A549 (cell line): ENCODE results near the gene GPATCH8. TPM values are rescaled to one million over a fixed set of nuclear protein-coding genes. Genes with fewer than 3 reads are reported as not detected.

Experiments
- ATAC-seq, 2 experiments: fragments of 200-7000 bp in 1 of 2; fragments of >200 bp in 1 of 2; cut with Nextera tagmentation in 1 of 2; cut with Tn5 transposase in 1 of 2; 3 replicates each; pipeline versions ENCODE4 v1.8.0 to v1.9.1; 2018 to 2020; ENCODE audit warnings: mild to moderate bottlenecking in 1 of 2, moderate library complexity in 1 of 2
- CTCF ChIA-PET: fragments of 300-600 bp; sonication (Branson Sonifier 250); formaldehyde crosslinking; extraction: SDS; loops from one replicate; lab custom pipeline; 2021; ENCODE audit warnings: antibody characterized with exemption, inconsistent platforms; lab: Yijun Ruan, JAX
- POLR2A ChIA-PET: fragments of 350-600 bp; formaldehyde crosslinking; extraction: SDS; loops from one replicate; lab custom pipeline; 2021; ENCODE audit warnings: antibody characterized with exemption, inconsistent platforms; lab: Yijun Ruan, JAX
- DNase-seq, 2 experiments: peaks; one replicate each; pipeline versions ENCODE4 v3.0.0 to v3.0.0-alpha.2; 2011 to 2016; ENCODE audit warnings: low read depth in 1 of 2, low spot score in 1 of 2
- FAIRE-seq: peaks from 2 replicates; lab custom pipeline; 2011; peaks lifted over from hg19 to GRCh38; lab: Jason Lieb, UNC
- H3K27ac ChIP-seq, 2 experiments: fragments of >200 bp; sonication (Bioruptor Twin); formaldehyde crosslinking; 3 replicates each; pipeline ENCODE4 v1.5.1; 2016 to 2017
- H3K4me1 ChIP-seq: fragments of >200 bp; sonication (Bioruptor Twin); formaldehyde crosslinking; 3 replicates; pipeline ENCODE4 v1.6.1; 2016
- H3K4me2 ChIP-seq: fragments of >200 bp; sonication (Bioruptor Twin); formaldehyde crosslinking; 3 replicates; pipeline ENCODE4 v1.6.1; 2016
- H3K4me3 ChIP-seq: fragments of >200 bp; sonication (Bioruptor Twin); formaldehyde crosslinking; 3 replicates; pipeline ENCODE4 v1.5.1; 2016
- H3K9me3 ChIP-seq: fragments of >200 bp; sonication (Bioruptor Twin); formaldehyde crosslinking; 3 replicates; pipeline ENCODE4 v1.6.1; 2016
- ATOH8 ChIP-seq: fragments of 250-450 bp; sonication (Bioruptor Pico); IDR thresholded peaks from 2 replicates; pipeline ENCODE4 v1.5.0; 2020; ENCODE audit warnings: low read depth, mild to moderate bottlenecking, moderate library complexity
- BHLHE40 ChIP-seq: IDR thresholded peaks from 2 replicates; pipeline ENCODE4 v1.6.1; 2012; ENCODE audit warnings: low read depth, low read length, inconsistent platforms
- EHMT2 ChIP-seq: fragments of 200-600 bp; sonication (generic); IDR thresholded peaks from 2 replicates; pipeline ENCODE4 v1.6.1; 2016; ENCODE audit warnings: antibody characterized with exemption, low read depth, mild to moderate bottlenecking, moderate library complexity
- EP300 ChIP-seq, 2 experiments: fragments of >200 bp; sonication (Bioruptor Twin); formaldehyde crosslinking; IDR thresholded peaks; 2 replicates in 1 of 2; 3 replicates in 1 of 2; pipeline ENCODE4 v1.6.1; 2016 to 2017
- FOSB ChIP-seq: fragments of 250-450 bp; sonication (Bioruptor Pico); IDR thresholded peaks from 2 replicates; pipeline ENCODE4 v1.5.0; 2020; ENCODE audit warnings: mild to moderate bottlenecking, moderate library complexity
- FOXS1 ChIP-seq: fragments of 250-450 bp; sonication (Bioruptor Pico); IDR thresholded peaks from 2 replicates; pipeline ENCODE4 v1.5.0; 2020; ENCODE audit warnings: mild to moderate bottlenecking, moderate library complexity
- GATA3 ChIP-seq: IDR thresholded peaks from 2 replicates; pipeline ENCODE4 v1.6.1; 2012; ENCODE audit warnings: borderline replicate concordance
- HDAC2 ChIP-seq: fragments of 200-600 bp; sonication (generic); IDR thresholded peaks from 2 replicates; pipeline ENCODE4 v1.6.1; 2016
- HEYL ChIP-seq: fragments of 250-450 bp; sonication (Bioruptor Pico); IDR thresholded peaks from 2 replicates; pipeline ENCODE4 v1.8.0; 2021; ENCODE audit warnings: mild to moderate bottlenecking, moderate library complexity
- HOXB13 ChIP-seq: fragments of 250-450 bp; sonication (Bioruptor Pico); IDR thresholded peaks from 2 replicates; pipeline ENCODE4 v1.5.0; 2020; ENCODE audit warnings: low read depth, mild to moderate bottlenecking, moderate library complexity
- JUN ChIP-seq, 2 experiments: fragments of >200 bp; sonication (Bioruptor Twin); formaldehyde crosslinking; IDR thresholded peaks; 2 replicates in 1 of 2; 3 replicates in 1 of 2; pipeline ENCODE4 v1.6.1; 2016 to 2017
- JUNB ChIP-seq: fragments of >200 bp; sonication (Bioruptor Twin); formaldehyde crosslinking; IDR thresholded peaks from 2 replicates; pipeline ENCODE4 v1.6.1; 2016
- MAFK ChIP-seq: fragments of 450-650 bp; IDR thresholded peaks from 2 replicates; pipeline ENCODE4 v1.6.1; 2014; ENCODE audit not compliant: partially characterized antibody
- NFE2L2 ChIP-seq: fragments of 150-350 bp; conservative IDR thresholded peaks from 2 replicates; pipeline ENCODE4 v1.6.1; 2014; ENCODE audit warnings: low read length
- PHF8 ChIP-seq: fragments of 200-600 bp; sonication (generic); IDR thresholded peaks from 2 replicates; pipeline ENCODE4 v1.6.1; 2016; ENCODE audit warnings: low read depth, mild to moderate bottlenecking, antibody characterized with exemption, moderate library complexity, borderline replicate concordance
- POLR2A ChIP-seq: IDR thresholded peaks from 2 replicates; pipeline ENCODE4 v1.6.1; 2012; ENCODE audit warnings: mild to moderate bottlenecking, low read length
- POLR2AphosphoS2 ChIP-seq: conservative IDR thresholded peaks from 2 replicates; pipeline ENCODE4 v1.6.1; 2012; ENCODE audit warnings: low read length, improper control_type of control experiment, inconsistent platforms
- RARB ChIP-seq: fragments of 250-450 bp; sonication (Bioruptor Pico); IDR thresholded peaks from 2 replicates; pipeline ENCODE4 v1.8.0; 2021; ENCODE audit warnings: mild to moderate bottlenecking, moderate library complexity
- RNF2 ChIP-seq: fragments of 200-600 bp; sonication (generic); IDR thresholded peaks from 2 replicates; pipeline ENCODE4 v1.6.1; 2016; ENCODE audit warnings: low read depth, mild to moderate bottlenecking, antibody characterized with exemption, moderate library complexity, borderline replicate concordance
- SMC3 ChIP-seq: fragments of >200 bp; sonication (Bioruptor Twin); formaldehyde crosslinking; IDR thresholded peaks from 3 replicates; pipeline ENCODE4 v1.6.1; 2018; ENCODE audit warnings: inconsistent platforms
- ZNF302 ChIP-seq: fragments of 250-450 bp; sonication (Bioruptor Pico); IDR thresholded peaks from 2 replicates; pipeline ENCODE4 v1.9.0; 2021; ENCODE audit warnings: inconsistent platforms, mild to moderate bottlenecking, moderate library complexity
- WGBS: methylation state at CpG from one replicate; pipeline ENCODE4 v1.1.6; 2017; ENCODE audit errors: missing lambda C conversion rate; 5-methylcytosine and 5-hydroxymethylcytosine counted together
- polyA plus RNA-seq, 4 experiments: library from polyadenylated mRNA; depleted of rRNA in 3 of 4; stranded (reverse); fragments of >200 nt; fragmentation: RNase III in 1 of 4; extraction: RNeasy Plus Mini Kit Qiagen cat#74134 plus additional on column Dnase treatment in 1 of 4; gene quantifications; 2 replicates in 3 of 4; 3 replicates in 1 of 4; pipeline ENCODE4 v1.2.3, GENCODE V29; 2011 to 2017
- TF ChIP-seq, protein P1 (sequence below): IDR thresholded peaks from 2 replicates; pipeline ENCODE4 v1.6.1; 2012; ENCODE audit warnings: low read depth, borderline replicate concordance
- TF ChIP-seq, protein P2 (sequence below): fragments of >200 bp; sonication (Bioruptor Twin); formaldehyde crosslinking; IDR thresholded peaks from 2 replicates; pipeline ENCODE4 v1.6.1; 2016
- TF ChIP-seq, protein P3 (sequence below): IDR thresholded peaks from 2 replicates; pipeline ENCODE4 v1.6.1; 2012
- TF ChIP-seq, protein P4 (sequence below): fragments of 200-600 bp; sonication (generic); IDR thresholded peaks from 2 replicates; pipeline ENCODE4 v1.6.1; 2016; ENCODE audit warnings: antibody characterized with exemption, mild to moderate bottlenecking, moderate library complexity
- TF ChIP-seq, protein P5 (sequence below): fragments of 150-350 bp; IDR thresholded peaks from 2 replicates; pipeline ENCODE4 v1.6.1; 2014; ENCODE audit warnings: low read depth, mild to moderate bottlenecking, low read length

Gene GPATCH8
- polyA plus RNA-seq, 2 of the 4 experiments (the other 2 are of a cell fraction) = 21.7 to 27.3 TPM

DNA sequence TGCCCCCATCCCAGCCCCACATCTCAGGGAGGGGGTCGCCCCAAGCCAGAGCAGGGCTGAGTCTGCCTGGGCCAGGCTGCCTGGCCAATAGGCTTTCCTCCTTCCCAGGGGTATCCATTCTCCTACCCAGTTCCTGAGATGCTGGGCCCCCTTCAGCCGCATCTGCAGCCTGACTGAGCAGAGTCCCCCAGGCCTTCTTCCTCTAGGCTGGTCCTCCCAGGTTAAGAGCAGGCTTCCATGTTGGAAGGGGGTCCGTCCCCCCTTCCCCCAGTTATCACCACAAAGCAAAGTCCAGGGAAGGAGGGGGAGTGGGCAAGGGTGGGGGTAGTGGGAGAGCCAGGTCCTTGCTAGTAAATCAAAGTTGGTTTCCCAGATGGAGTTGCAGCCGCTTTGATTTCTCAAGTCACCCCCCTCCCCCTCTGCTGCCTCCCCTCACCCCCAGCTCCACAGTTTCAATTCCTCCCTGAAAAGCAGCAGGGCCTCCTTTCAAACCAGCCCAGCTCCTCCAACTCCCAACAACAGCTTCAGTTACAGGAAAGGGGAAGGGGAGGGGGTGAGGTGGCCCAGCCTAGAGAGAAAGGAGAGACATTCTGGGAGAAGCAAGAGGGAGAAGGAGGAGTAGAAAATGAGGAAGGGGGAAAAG, 44.5 kb upstream of the GPATCH8 start:
- TF ChIP-seq POLR2AphosphoS2 (no peak), HEYL (no peak), NFE2L2 (no peak), FOSB (no peak), FOXS1 (CRISPR knock-in tag) (no peak), PHF8 (no peak), ZNF302 (no peak), RNF2 (no peak), JUNB (no peak)
- TF ChIP-seq, protein P1, sequence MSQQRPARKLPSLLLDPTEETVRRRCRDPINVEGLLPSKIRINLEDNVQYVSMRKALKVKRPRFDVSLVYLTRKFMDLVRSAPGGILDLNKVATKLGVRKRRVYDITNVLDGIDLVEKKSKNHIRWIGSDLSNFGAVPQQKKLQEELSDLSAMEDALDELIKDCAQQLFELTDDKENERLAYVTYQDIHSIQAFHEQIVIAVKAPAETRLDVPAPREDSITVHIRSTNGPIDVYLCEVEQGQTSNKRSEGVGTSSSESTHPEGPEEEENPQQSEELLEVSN = no peak
- TF ChIP-seq, protein P2, sequence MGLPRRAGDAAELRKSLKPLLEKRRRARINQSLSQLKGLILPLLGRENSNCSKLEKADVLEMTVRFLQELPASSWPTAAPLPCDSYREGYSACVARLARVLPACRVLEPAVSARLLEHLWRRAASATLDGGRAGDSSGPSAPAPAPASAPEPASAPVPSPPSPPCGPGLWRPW = no peak
- ChIA-PET POLR2A (no interaction called here), CTCF (interaction anchor here (1.0 to 8.7 kb wide), 4 partner anchors 14 to 184 kb away, joined by 3 to 145 read pairs (median 9); partner anchors contain the start of genes FAM171A2 and MEIOC)
- Histone ChIP-seq H3K27ac (peak overlapping the region; percentile 93 to 94), H3K4me2 (peak overlapping the region; percentile 41; the same call in 2 of the 3 replicates), H3K4me1 (peaks cover 70% of the 10 kb centered on the region), H3K4me3 (no peak overlapping the region), H3K9me3 (peaks cover 14% of the 10 kb centered on the region)
- FAIRE-seq (no peak), ATAC-seq (no peak), DNase-seq (no peak)
- WGBS = 85% methylated on average over 4 of the region's 4 CpGs

DNA sequence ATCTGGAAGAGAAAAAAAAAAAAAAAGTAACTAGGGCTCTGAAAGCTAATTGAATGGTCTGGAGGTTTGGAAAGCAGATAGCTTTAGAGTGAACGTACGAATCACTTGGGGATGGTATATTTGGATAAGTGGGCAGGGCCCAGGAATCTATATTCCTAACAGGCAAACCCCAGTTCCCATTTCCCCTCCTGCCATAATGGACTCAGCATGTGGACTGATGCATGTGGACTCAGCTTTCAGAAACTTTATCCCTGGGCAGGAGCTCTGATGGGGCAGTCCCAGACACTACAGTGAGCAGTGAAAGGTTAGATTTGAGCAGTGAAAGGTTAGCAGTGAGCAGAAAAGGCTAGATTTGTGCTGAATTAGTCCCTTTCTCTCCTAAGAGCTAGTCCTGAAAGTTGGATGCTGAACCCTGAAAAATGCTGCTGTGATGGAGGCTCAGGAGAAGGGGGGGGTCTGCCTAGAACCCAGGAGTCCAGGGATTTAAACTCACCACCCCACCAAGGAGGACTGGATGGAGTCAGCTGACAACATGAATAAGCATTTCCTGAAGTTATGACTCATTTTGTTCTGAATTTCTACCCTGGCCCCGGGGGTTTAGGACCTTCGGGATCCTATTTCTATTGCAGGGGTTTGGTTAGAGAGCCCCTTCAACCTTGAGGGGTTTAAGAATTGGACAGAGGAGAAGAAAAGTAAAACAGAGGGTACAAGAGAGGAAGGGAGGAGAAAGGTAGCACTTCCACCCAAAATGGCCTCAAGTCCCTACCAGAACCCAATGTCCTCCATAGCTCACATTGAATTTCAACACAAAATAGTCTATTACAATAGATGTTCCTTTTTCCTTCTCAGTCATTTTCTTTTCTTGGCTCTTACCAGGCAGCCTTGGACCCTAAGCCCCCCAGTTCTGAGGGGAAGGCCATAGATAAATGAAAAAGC, 43.7 kb upstream of the GPATCH8 start:
- 26% methylated on average over 4 of the region's 4 CpGs for WGBS
- Histone ChIP-seq H3K4me1 (peaks cover 70% of the 10 kb centered on the region), H3K27ac (peak overlapping the region; percentile 93 to 94), H3K9me3 (peaks cover 14% of the 10 kb centered on the region), H3K4me3 (no peak overlapping the region), H3K4me2 (peak overlapping the region; percentile 41)
- POLR2A ChIA-PET = no interaction called here
- DNase-seq (peak in 1 of 2 experiments; percentile 58), FAIRE-seq (peak; percentile 72), ATAC-seq (no peak)
- CTCF ChIA-PET = interaction anchor here (0.5 to 8.7 kb wide), 7 partner anchors 8 to 1451 kb away, joined by 3 to 145 read pairs (median 4); partner anchors contain the start of gene MEIOC
- TF ChIP-seq FOXS1 (CRISPR knock-in tag) (0 out of 2 replicates have a peak, but pooled peaks have one; percentile 30), RARB (CRISPR knock-in tag) (no peak), GATA3 (no peak), HEYL (no peak), EHMT2 (no peak), ATOH8 (no peak), HOXB13 (0 out of 2 replicates have a peak, but pooled peaks have one; percentile 29), SMC3 (no peak), BHLHE40 (no peak), JUN (IDR thresholded peaks at IDR 0.05) (no peak), ZNF302 (no peak), EP300 (IDR thresholded peaks at IDR 0.05) (no peak), HDAC2 (no peak), MAFK (peak; percentile 43), JUNB (peak; percentile 41; the same call in 1 of the 2 replicates), FOSB (no peak), POLR2A (no peak)
- TF ChIP-seq, protein P3, sequence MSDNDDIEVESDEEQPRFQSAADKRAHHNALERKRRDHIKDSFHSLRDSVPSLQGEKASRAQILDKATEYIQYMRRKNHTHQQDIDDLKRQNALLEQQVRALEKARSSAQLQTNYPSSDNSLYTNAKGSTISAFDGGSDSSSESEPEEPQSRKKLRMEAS = peak; percentile 35; the same call in 1 of the 2 replicates
- TF ChIP-seq, protein P4, sequence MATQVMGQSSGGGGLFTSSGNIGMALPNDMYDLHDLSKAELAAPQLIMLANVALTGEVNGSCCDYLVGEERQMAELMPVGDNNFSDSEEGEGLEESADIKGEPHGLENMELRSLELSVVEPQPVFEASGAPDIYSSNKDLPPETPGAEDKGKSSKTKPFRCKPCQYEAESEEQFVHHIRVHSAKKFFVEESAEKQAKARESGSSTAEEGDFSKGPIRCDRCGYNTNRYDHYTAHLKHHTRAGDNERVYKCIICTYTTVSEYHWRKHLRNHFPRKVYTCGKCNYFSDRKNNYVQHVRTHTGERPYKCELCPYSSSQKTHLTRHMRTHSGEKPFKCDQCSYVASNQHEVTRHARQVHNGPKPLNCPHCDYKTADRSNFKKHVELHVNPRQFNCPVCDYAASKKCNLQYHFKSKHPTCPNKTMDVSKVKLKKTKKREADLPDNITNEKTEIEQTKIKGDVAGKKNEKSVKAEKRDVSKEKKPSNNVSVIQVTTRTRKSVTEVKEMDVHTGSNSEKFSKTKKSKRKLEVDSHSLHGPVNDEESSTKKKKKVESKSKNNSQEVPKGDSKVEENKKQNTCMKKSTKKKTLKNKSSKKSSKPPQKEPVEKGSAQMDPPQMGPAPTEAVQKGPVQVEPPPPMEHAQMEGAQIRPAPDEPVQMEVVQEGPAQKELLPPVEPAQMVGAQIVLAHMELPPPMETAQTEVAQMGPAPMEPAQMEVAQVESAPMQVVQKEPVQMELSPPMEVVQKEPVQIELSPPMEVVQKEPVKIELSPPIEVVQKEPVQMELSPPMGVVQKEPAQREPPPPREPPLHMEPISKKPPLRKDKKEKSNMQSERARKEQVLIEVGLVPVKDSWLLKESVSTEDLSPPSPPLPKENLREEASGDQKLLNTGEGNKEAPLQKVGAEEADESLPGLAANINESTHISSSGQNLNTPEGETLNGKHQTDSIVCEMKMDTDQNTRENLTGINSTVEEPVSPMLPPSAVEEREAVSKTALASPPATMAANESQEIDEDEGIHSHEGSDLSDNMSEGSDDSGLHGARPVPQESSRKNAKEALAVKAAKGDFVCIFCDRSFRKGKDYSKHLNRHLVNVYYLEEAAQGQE = no peak
- TF ChIP-seq, protein P5, sequence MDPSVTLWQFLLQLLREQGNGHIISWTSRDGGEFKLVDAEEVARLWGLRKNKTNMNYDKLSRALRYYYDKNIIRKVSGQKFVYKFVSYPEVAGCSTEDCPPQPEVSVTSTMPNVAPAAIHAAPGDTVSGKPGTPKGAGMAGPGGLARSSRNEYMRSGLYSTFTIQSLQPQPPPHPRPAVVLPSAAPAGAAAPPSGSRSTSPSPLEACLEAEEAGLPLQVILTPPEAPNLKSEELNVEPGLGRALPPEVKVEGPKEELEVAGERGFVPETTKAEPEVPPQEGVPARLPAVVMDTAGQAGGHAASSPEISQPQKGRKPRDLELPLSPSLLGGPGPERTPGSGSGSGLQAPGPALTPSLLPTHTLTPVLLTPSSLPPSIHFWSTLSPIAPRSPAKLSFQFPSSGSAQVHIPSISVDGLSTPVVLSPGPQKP = no peak
- TF ChIP-seq, protein P1 = no peak
